OCI-LY3 (cell line): ENCODE data around the gene TSGA10.

Source experiments
- EZH2phosphoT487 ChIP-seq: fragments of 200-600 bp; shearing (Covaris generic); IDR thresholded peaks from 2 replicates; pipeline ENCODE4 v1.6.1; 2018; ENCODE audit warnings: antibody characterized with exemption, mixed run types, low read depth
- TF ChIP-seq, protein P1 (sequence below): fragments of 200-600, 300-600 bp; sonication (generic); IDR thresholded peaks from 2 replicates; pipeline ENCODE4 v1.5.1; 2014; ENCODE audit warnings: antibody characterized with exemption, low read length, low read depth

DNA sequence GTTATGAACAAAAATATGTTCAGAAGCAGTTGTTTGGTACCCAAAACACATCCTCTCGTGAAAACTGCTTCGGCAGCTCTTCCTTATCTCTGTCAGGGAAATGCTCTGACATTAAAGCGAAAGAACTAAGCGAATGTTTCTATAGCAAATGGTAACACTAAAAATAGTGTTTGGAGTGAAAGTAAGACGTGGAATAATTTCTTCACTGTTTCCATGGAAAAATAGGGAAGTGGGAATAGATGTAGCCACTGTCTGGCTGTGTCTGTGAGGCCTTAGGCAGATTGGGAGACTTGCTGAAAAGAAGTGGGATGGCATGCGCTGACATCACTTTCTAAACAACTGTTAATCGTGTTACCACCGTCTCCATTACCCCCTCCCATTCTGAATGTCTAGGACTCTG lies 207.2 kb downstream of the TSGA10 start:
- no peak for TF ChIP-seq EZH2phosphoT487
- TF ChIP-seq, protein P1, sequence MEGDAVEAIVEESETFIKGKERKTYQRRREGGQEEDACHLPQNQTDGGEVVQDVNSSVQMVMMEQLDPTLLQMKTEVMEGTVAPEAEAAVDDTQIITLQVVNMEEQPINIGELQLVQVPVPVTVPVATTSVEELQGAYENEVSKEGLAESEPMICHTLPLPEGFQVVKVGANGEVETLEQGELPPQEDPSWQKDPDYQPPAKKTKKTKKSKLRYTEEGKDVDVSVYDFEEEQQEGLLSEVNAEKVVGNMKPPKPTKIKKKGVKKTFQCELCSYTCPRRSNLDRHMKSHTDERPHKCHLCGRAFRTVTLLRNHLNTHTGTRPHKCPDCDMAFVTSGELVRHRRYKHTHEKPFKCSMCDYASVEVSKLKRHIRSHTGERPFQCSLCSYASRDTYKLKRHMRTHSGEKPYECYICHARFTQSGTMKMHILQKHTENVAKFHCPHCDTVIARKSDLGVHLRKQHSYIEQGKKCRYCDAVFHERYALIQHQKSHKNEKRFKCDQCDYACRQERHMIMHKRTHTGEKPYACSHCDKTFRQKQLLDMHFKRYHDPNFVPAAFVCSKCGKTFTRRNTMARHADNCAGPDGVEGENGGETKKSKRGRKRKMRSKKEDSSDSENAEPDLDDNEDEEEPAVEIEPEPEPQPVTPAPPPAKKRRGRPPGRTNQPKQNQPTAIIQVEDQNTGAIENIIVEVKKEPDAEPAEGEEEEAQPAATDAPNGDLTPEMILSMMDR: no peak
